GM12873 (cell line): ENCODE results near the gene EPB41L5.

Experiments used
- CTCF ChIP-seq: IDR thresholded peaks from 2 replicates; pipeline ENCODE4 v1.5.1; 2012; ENCODE audit warnings: low read depth, mild to moderate bottlenecking, moderate library complexity, low read length, control low read depth; ENCODE audit not compliant: insufficient read depth; ENCODE audit errors: missing control alignments

Gene EPB41L5

GRCh38 chr2:120161190-120161589, 148.3 kb downstream of the EPB41L5 start:
- no peak for TF ChIP-seq CTCF

- TF ChIP-seq CTCF = no peak
These were observed 149.8 kb downstream of the EPB41L5 start for GRCh38 chr2:120162716-120163115.

GRCh38 chr2:120167272-120167671, 154.4 kb downstream of the EPB41L5 start:
- TF ChIP-seq CTCF = no peak

- no peak for TF ChIP-seq CTCF
These were observed 156.1 kb downstream of the EPB41L5 start for GRCh38 chr2:120169020-120169419.

- TF ChIP-seq CTCF = peak; percentile 73
These were observed 162.2 kb downstream of the EPB41L5 start for GRCh38 chr2:120174963-120175581.

GRCh38 chr2:120176526-120176925, 163.6 kb downstream of the EPB41L5 start:
- TF ChIP-seq CTCF = no peak

GRCh38 chr2:120177001-120177621, 164.2 kb downstream of the EPB41L5 start:
- TF ChIP-seq CTCF = peak; percentile 82
